Endothelial cell of umbilical vein (primary cell): ENCODE results near the gene GALR2.

ENCODE experiments used
- EZH2 ChIP-seq: IDR thresholded peaks from 2 replicates; pipeline ENCODE4 v1.6.1; 2012; ENCODE audit warnings: borderline replicate concordance, low read depth, mild to moderate bottlenecking, moderate library complexity, low read length, inconsistent platforms; ENCODE audit not compliant: severe bottlenecking
- MAX ChIP-seq: IDR thresholded peaks from 2 replicates; pipeline ENCODE4 v1.6.1; 2011; ENCODE audit not compliant: insufficient read depth, insufficient read length
- MYC ChIP-seq: IDR thresholded peaks from one replicate; pipeline ENCODE4 v1.6.1; 2011; ENCODE audit warnings: mild to moderate bottlenecking, low read depth, low read length
- POLR2A ChIP-seq: IDR thresholded peaks from 2 replicates; pipeline ENCODE4 v1.6.1; 2012; ENCODE audit warnings: low read depth, mild to moderate bottlenecking, control low read depth, low read length
- POLR2AphosphoS5 ChIP-seq: IDR thresholded peaks from 2 replicates; pipeline ENCODE4 v1.6.1; 2012; ENCODE audit warnings: low read depth, mild to moderate bottlenecking, control low read depth, low read length, moderate library complexity; ENCODE audit not compliant: insufficient read depth
- TF ChIP-seq, protein P1 (sequence below), 2 donors: IDR thresholded peaks; 1 replicate in 1 of 2; 2 replicates in 1 of 2; pipeline ENCODE4 v1.5.1; 2011; ENCODE audit warnings: low read length in 2 of 2, mild to moderate bottlenecking in 2 of 2, moderate library complexity in 2 of 2, control low read depth in 1 of 2, inconsistent platforms in 1 of 2, low read depth in 1 of 2; ENCODE audit not compliant: insufficient read depth in 1 of 2; ENCODE audit errors: extremely low read depth in 1 of 2

- TF ChIP-seq MYC = no peak
- no peak for TF ChIP-seq POLR2AphosphoS5
- TF ChIP-seq, protein P1, sequence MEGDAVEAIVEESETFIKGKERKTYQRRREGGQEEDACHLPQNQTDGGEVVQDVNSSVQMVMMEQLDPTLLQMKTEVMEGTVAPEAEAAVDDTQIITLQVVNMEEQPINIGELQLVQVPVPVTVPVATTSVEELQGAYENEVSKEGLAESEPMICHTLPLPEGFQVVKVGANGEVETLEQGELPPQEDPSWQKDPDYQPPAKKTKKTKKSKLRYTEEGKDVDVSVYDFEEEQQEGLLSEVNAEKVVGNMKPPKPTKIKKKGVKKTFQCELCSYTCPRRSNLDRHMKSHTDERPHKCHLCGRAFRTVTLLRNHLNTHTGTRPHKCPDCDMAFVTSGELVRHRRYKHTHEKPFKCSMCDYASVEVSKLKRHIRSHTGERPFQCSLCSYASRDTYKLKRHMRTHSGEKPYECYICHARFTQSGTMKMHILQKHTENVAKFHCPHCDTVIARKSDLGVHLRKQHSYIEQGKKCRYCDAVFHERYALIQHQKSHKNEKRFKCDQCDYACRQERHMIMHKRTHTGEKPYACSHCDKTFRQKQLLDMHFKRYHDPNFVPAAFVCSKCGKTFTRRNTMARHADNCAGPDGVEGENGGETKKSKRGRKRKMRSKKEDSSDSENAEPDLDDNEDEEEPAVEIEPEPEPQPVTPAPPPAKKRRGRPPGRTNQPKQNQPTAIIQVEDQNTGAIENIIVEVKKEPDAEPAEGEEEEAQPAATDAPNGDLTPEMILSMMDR (IDR thresholded peaks at IDR 0.05; ENCODE audit: extremely low read depth in 1 of 2, insufficient read depth in 1 of 2, low read depth in 1 of 2, low read length in 2 of 2) = no peak
- no peak for TF ChIP-seq EZH2
- no peak for TF ChIP-seq MAX
- no peak for TF ChIP-seq POLR2A
Measured at GRCh38 chr17:76053246-76054111, 21.1 kb upstream of the GALR2 start.
